ENCODE measurements around the gene CD6.

- no peak for TF ChIP-seq GATA3 (IDR thresholded peaks at IDR 0.05; ENCODE audit: low read depth, low read length)
- TF ChIP-seq GATA2 (IDR thresholded peaks at IDR 0.05; ENCODE audit: low read depth, low read length): no peak
These were observed 42.9 kb upstream of the CD6 start for GRCh38 chr11:60928563-60929001.
